Measurements from ENCODE around the gene MRPS34.

GRCh38 chr16:1740781-1741490 lies 32.0 kb downstream of the MRPS34 start:
- TF ChIP-seq CTCF (IDR thresholded peaks at IDR 0.05; ENCODE audit: low read depth, low read length) (no peak), EZH2phosphoT487 (IDR thresholded peaks at IDR 0.05; ENCODE audit: low read depth) (no peak)

Measured in OCI-LY3 (cell line).